GM12875 (cell line): ENCODE results near the gene SMARCD1.

Source experiments
- H3K4me3 ChIP-seq: one replicate; pipeline ENCODE4 v1.5.1; 2011; ENCODE audit warnings: low read depth, low read length, control low read depth
- TF ChIP-seq, protein P1 (sequence below): IDR thresholded peaks from 2 replicates; pipeline ENCODE4 v1.5.1; 2011; ENCODE audit warnings: low read depth, mild to moderate bottlenecking, control low read depth, inconsistent platforms, low read length, moderate library complexity, borderline replicate concordance; ENCODE audit not compliant: insufficient read depth

SMARCD1 gene

DNA sequence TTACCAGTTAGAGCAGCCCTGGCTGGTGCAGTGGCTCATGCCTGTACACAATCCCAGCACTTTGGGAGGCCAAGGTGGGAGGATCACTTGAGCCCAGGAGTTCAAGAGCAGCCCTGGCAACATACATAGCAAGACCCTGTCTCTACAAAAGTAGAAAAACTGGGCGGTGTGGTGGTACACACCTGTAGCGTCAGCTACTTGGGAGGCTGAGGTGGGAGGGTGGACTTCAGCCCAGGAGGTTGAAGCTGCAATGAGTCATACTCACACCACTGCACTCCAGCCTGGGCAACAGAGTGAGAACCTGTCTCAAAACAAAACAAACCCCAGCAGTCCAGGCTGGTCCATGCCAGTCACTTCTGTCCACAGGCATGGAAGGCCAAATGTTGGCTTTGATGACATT, 34.2 kb downstream of the SMARCD1 start:
- TF ChIP-seq, protein P1, sequence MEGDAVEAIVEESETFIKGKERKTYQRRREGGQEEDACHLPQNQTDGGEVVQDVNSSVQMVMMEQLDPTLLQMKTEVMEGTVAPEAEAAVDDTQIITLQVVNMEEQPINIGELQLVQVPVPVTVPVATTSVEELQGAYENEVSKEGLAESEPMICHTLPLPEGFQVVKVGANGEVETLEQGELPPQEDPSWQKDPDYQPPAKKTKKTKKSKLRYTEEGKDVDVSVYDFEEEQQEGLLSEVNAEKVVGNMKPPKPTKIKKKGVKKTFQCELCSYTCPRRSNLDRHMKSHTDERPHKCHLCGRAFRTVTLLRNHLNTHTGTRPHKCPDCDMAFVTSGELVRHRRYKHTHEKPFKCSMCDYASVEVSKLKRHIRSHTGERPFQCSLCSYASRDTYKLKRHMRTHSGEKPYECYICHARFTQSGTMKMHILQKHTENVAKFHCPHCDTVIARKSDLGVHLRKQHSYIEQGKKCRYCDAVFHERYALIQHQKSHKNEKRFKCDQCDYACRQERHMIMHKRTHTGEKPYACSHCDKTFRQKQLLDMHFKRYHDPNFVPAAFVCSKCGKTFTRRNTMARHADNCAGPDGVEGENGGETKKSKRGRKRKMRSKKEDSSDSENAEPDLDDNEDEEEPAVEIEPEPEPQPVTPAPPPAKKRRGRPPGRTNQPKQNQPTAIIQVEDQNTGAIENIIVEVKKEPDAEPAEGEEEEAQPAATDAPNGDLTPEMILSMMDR = no peak
- H3K4me3 ChIP-seq = no peak overlapping the region

DNA sequence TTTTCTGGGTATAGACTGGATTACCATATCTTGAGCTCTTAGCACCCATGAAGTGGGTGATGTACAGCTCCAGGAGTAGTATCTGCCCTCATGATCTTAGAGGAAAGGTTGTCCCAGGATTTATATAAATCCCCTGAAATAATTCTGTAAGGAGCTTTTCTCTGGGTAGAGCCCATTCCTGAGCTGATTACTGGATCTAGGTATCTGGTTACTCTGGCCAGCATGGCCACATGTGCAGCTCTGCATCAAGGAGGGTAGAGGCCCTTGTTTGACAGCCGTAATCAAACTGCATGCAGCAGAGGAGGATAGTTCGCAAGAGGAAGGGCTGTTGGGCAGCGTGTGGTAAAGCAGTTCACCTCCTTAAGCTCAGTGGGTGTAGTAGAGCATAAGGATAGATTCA, 35.4 kb downstream of the SMARCD1 start:
- TF ChIP-seq, protein P1 = no peak
- H3K4me3 ChIP-seq = no peak overlapping the region

DNA sequence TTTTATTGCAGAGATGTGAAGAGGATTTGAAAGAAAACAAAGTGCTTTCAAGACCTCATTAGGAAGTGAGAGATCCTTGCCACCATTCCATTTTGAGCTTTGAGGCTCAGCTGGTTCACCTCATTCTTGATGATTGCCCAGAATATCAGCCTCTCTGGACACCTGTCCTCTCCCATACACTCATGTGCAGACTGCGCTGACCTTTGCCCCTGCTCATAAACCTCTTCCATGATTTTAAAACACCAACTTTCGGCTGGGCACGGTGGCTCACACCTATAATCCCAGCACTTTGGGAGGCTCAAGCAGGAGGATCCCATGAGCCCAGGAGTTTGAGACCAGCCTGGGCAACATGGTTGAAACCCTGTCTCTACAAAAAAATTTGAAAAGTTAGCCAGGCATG, 35.8 kb downstream of the SMARCD1 start:
- no peak overlapping the region for H3K4me3 ChIP-seq
- TF ChIP-seq, protein P1 = no peak

DNA sequence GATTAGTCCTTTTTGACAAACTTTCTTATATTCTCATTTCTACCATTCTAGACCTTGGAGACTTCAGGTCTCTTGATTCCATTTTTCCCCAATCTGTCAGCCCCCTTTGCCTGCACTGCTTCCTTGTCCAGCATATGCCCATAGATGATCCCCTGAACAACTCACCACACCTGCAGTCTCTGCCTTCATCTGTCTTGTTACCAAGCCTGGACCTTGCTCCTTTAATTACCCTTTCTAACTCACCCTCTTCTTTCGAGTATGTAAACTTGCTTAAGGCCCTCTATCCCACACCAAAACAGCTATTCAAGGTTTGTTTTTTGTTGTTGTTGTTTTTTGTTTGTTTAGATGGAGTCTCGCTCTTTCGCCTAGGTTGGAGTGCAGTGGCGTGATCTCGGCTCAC, 36.5 kb downstream of the SMARCD1 start:
- TF ChIP-seq, protein P1 = no peak
- no peak overlapping the region for H3K4me3 ChIP-seq

DNA sequence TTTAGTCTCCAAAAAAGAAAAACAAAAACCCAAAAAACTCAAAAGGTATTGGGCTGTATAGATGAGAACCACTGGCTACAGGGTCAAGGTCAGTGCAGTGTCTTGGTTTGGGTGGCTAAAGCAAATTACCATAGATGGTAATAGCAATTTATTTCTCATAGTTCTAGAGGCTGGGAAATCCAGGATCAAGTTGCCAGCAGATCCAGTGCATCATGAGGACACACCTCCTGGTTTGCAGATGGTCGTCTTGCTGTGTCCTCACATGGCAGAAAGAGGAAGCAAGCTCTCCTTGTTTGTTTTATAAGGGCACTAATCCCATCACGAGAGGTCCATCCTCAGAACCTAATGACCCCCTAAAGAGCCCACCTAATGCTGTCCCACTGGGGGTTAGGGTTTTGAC, 38.1 kb downstream of the SMARCD1 start:
- TF ChIP-seq, protein P1 = no peak
- H3K4me3 ChIP-seq = no peak overlapping the region

DNA sequence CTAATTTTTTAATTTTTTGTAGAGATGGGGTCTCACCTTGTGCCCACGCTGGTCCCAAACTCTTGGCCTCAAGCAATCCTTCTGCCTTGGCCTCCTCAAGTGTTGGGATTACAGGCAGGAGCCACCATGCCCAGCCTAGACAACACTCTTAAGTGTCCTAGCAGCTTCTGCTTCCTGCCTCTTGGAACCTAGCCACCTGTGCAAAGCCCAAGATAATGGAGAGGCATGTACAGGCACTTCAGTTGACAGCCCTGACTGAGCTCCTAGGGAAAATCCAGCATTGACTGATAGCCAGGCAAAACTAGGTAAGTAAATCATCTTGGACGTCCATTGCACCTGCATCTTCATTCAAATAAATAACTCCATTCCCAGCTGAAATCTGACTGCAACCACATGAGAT, 42.4 kb downstream of the SMARCD1 start:
- TF ChIP-seq, protein P1 = no peak
- no peak overlapping the region for H3K4me3 ChIP-seq

DNA sequence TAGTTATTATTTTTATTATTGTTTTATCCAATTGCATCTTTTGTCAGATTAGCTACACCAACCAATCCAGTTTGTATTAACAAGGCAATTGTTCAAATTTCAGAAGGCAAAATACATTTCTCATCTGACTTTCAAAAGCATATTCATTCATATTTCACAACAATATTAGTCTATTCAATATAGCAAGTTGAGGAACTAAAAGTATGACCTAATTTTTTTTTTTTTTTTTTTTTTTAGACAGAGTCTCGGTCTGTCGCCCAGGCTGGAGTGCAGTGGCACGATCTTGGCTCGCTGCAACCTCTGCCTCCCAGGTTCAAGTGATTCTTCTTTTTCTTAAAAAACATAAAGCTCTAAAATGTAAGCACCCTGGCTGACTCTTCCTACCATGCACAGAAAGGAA, 44.1 kb downstream of the SMARCD1 start:
- TF ChIP-seq, protein P1 = no peak

More for the DNA sequence above, 44.1 kb downstream of the SMARCD1 start:
- no peak overlapping the region for H3K4me3 ChIP-seq
